ENCODE results near the gene LRRC45. TPM values are rescaled to one million over a fixed set of nuclear protein-coding genes. Genes with fewer than 3 reads are reported as not detected.
A peak's percentile ranks its signal among the peaks of the same experiment; 100 is the strongest.

Gene LRRC45
- total and polyA plus RNA-seq, 9 of the 15 experiments (the other 6 are each of a cell fraction or from before 2014, with no cell fraction given) = 3.5 to 21.5 (median 11.2) TPM; not detected in 2

DNA sequence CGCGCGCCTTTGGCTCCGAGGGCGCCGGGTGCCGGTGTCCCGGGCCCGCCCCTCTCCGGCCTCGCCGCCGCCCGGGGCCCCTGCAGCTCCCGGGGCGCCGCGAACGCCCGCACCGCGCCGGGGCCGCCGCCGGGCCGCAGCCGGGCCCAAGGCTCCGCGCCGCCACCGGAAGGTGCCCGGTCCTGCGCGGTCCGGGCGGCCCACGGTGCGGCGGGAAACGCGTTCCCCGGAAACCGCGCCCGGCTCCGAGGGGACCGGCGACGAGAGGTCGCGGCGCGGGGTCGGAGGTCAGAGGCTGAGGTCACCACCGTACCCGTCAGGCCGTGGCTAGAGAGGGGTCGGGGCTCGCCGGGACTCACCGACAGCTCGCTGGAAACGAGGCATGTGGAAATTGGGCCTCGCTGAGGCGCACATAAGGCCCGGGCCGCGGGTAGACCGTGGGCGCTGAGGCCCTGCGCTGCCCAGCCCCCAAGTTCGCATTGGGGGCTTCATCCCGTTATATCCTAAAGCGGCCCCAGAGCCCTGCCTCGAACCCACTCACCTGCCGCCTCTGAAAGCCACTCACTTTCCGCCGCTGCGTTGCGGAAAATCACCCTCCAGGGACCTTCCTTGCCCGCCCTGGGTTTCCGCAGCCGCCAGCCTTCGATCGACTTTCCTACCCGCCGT is 42.7 kb downstream of the LRRC45 start, which contains the start of gene DUS1L (continued):
- peak; percentile 99 for TF ChIP-seq NR2C2 (CRISPR knock-in tag; IDR thresholded peaks at IDR 0.05)
- TF ChIP-seq NR2C2 (tag; IDR thresholded peaks at IDR 0.05) = peak; percentile 100
- TF ChIP-seq HIVEP1 (CRISPR knock-in tag; IDR thresholded peaks at IDR 0.05) = no peak
- TF ChIP-seq, protein P1, sequence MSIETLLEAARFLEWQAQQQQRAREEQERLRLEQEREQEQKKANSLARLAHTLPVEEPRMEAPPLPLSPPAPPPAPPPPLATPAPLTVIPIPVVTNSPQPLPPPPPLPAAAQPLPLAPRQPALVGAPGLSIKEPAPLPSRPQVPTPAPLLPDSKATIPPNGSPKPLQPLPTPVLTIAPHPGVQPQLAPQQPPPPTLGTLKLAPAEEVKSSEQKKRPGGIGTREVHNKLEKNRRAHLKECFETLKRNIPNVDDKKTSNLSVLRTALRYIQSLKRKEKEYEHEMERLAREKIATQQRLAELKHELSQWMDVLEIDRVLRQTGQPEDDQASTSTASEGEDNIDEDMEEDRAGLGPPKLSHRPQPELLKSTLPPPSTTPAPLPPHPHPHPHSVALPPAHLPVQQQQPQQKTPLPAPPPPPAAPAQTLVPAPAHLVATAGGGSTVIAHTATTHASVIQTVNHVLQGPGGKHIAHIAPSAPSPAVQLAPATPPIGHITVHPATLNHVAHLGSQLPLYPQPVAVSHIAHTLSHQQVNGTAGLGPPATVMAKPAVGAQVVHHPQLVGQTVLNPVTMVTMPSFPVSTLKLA (conservative IDR thresholded peaks at IDR 0.05) = peak in 1 of 2 experiments; percentile 54; a peak in 2 of 4 replicates
- TF ChIP-seq, protein P2, sequence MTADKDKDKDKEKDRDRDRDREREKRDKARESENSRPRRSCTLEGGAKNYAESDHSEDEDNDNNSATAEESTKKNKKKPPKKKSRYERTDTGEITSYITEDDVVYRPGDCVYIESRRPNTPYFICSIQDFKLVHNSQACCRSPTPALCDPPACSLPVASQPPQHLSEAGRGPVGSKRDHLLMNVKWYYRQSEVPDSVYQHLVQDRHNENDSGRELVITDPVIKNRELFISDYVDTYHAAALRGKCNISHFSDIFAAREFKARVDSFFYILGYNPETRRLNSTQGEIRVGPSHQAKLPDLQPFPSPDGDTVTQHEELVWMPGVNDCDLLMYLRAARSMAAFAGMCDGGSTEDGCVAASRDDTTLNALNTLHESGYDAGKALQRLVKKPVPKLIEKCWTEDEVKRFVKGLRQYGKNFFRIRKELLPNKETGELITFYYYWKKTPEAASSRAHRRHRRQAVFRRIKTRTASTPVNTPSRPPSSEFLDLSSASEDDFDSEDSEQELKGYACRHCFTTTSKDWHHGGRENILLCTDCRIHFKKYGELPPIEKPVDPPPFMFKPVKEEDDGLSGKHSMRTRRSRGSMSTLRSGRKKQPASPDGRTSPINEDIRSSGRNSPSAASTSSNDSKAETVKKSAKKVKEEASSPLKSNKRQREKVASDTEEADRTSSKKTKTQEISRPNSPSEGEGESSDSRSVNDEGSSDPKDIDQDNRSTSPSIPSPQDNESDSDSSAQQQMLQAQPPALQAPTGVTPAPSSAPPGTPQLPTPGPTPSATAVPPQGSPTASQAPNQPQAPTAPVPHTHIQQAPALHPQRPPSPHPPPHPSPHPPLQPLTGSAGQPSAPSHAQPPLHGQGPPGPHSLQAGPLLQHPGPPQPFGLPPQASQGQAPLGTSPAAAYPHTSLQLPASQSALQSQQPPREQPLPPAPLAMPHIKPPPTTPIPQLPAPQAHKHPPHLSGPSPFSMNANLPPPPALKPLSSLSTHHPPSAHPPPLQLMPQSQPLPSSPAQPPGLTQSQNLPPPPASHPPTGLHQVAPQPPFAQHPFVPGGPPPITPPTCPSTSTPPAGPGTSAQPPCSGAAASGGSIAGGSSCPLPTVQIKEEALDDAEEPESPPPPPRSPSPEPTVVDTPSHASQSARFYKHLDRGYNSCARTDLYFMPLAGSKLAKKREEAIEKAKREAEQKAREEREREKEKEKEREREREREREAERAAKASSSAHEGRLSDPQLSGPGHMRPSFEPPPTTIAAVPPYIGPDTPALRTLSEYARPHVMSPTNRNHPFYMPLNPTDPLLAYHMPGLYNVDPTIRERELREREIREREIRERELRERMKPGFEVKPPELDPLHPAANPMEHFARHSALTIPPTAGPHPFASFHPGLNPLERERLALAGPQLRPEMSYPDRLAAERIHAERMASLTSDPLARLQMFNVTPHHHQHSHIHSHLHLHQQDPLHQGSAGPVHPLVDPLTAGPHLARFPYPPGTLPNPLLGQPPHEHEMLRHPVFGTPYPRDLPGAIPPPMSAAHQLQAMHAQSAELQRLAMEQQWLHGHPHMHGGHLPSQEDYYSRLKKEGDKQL (CRISPR knock-in tag; IDR thresholded peaks at IDR 0.05; ENCODE audit: borderline replicate concordance) = no peak
- TF ChIP-seq, protein P3, sequence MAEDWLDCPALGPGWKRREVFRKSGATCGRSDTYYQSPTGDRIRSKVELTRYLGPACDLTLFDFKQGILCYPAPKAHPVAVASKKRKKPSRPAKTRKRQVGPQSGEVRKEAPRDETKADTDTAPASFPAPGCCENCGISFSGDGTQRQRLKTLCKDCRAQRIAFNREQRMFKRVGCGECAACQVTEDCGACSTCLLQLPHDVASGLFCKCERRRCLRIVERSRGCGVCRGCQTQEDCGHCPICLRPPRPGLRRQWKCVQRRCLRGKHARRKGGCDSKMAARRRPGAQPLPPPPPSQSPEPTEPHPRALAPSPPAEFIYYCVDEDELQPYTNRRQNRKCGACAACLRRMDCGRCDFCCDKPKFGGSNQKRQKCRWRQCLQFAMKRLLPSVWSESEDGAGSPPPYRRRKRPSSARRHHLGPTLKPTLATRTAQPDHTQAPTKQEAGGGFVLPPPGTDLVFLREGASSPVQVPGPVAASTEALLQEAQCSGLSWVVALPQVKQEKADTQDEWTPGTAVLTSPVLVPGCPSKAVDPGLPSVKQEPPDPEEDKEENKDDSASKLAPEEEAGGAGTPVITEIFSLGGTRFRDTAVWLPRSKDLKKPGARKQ (CRISPR knock-in tag; IDR thresholded peaks at IDR 0.05) = no peak
- TF ChIP-seq, protein P4, sequence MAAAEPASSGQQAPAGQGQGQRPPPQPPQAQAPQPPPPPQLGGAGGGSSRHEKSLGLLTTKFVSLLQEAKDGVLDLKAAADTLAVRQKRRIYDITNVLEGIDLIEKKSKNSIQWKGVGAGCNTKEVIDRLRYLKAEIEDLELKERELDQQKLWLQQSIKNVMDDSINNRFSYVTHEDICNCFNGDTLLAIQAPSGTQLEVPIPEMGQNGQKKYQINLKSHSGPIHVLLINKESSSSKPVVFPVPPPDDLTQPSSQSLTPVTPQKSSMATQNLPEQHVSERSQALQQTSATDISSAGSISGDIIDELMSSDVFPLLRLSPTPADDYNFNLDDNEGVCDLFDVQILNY (CRISPR knock-in tag; IDR thresholded peaks at IDR 0.05) = no peak
- TF ChIP-seq ZBTB1 (CRISPR knock-in tag; IDR thresholded peaks at IDR 0.05; ENCODE audit: borderline replicate concordance, low read depth) = no peak
- TF ChIP-seq, protein P5, sequence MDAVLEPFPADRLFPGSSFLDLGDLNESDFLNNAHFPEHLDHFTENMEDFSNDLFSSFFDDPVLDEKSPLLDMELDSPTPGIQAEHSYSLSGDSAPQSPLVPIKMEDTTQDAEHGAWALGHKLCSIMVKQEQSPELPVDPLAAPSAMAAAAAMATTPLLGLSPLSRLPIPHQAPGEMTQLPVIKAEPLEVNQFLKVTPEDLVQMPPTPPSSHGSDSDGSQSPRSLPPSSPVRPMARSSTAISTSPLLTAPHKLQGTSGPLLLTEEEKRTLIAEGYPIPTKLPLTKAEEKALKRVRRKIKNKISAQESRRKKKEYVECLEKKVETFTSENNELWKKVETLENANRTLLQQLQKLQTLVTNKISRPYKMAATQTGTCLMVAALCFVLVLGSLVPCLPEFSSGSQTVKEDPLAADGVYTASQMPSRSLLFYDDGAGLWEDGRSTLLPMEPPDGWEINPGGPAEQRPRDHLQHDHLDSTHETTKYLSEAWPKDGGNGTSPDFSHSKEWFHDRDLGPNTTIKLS (IDR thresholded peaks at IDR 0.05; ENCODE audit: borderline replicate concordance, low read depth) = 0 out of 2 replicates have a peak, but pooled peaks have one; percentile 59
- TF ChIP-seq RUNX1 (IDR thresholded peaks at IDR 0.05; ENCODE audit: low read depth) = no peak
- no peak for TF ChIP-seq ZNF124 (CRISPR knock-in tag; IDR thresholded peaks at IDR 0.05)
- TF ChIP-seq GATAD2B (IDR thresholded peaks at IDR 0.05; ENCODE audit: borderline replicate concordance) = peak; percentile 90; the same call in 1 of the 2 replicates
- no peak for TF ChIP-seq FOXM1 (IDR thresholded peaks at IDR 0.05; ENCODE audit: low read depth)
- TF ChIP-seq FOXM1 (CRISPR knock-in tag; IDR thresholded peaks at IDR 0.05; ENCODE audit: low read depth) = no peak
